C4-2B (cell line): Measurements from ENCODE around the gene TRAF3.
"Not testable (repeated sequence)": the region's sequence is repeated elsewhere in the genome, so short reads cannot be mapped to it uniquely, and the experiment has no call there.

Experiments used
- H3K27ac ChIP-seq: fragments of 450-650 bp; 2 replicates; pipeline ENCODE4 v1.5.1; 2017
- CTCF ChIP-seq: fragments of 450-650 bp; conservative IDR thresholded peaks from 2 replicates; pipeline ENCODE4 v1.5.1; 2017; ENCODE audit warnings: mild to moderate bottlenecking
- ZFX ChIP-seq: fragments of 450-650 bp; IDR thresholded peaks from 2 replicates; pipeline ENCODE4 v1.6.1; 2017

Gene TRAF3

DNA sequence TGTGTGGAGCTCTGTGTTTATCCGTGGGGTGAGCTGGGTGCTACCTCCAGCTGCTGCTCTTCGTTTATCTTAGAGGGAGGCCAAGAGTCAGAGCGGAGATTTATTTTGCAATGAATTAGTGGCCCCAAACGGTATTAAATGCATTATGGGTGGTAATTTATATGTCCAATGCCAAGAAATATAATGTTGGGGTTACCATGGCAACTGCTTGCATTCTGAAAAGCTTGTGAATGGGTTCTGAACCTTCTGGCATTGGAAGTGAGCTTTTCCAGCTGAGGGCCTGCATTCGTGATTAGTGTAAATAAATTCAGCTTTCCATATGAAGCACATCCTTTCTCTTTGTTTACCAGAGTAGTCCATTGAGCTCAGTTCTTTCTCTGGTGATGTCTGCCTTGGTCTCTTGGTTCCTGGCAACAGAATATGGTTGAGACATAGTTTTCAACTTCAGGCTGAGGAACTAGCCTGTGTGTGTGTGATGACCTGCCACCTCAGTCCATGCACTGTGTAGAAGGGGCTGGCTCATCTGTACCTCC, 51.8 kb downstream of the TRAF3 start:
- H3K27ac ChIP-seq: no peak overlapping the region
- no peak for TF ChIP-seq CTCF
- no peak for TF ChIP-seq ZFX

GRCh38 chr14:102830474-102831045, 53.3 kb downstream of the TRAF3 start:
- H3K27ac ChIP-seq: no peak overlapping the region
- TF ChIP-seq ZFX (no peak), CTCF (no peak)

DNA sequence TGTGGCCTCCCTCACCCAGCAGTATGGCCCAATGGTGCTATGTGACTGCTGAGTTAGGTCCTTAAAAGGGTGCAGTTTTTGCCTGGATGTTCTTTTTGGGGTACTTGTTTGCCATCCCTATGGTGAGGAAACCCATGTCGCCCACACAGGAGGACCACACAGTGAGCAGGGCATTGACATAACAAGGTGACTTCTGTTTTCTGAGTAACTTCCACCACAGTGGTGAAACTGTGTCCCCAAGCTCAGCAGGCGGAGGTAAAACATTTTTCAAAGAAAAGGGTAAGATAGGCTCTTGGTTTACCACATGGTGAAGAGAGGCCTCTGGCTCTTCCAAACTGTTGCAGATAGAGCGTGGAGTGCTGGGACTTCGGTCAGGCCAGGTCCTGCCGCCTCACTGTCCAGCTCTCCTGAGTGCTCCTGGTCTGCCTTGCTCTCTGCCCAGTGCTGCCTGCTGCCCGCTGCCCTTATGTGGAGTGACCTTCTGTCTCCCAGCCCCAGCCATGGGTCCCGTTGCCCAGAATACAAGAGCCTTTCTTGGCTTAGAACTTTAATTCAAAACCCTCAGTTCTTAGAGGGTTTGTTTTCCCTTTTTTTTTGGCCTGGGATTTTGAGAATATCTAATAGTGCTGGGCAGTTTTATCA, 54.0 kb downstream of the TRAF3 start:
- H3K27ac ChIP-seq: no peak overlapping the region
- TF ChIP-seq ZFX: no peak
- TF ChIP-seq CTCF: no peak

GRCh38 chr14:102833341-102833740, 56.1 kb downstream of the TRAF3 start:
- TF ChIP-seq CTCF: no peak
- no peak for TF ChIP-seq ZFX
- H3K27ac ChIP-seq: no peak overlapping the region

- TF ChIP-seq CTCF: no peak
- TF ChIP-seq ZFX: no peak
- no peak overlapping the region for H3K27ac ChIP-seq
Measured at GRCh38 chr14:102833991-102834390, 56.7 kb downstream of the TRAF3 start.

- TF ChIP-seq ZFX: no peak
- TF ChIP-seq CTCF: no peak
- no peak overlapping the region for H3K27ac ChIP-seq
Measured at GRCh38 chr14:102835959-102836358, 58.7 kb downstream of the TRAF3 start.

GRCh38 chr14:102837120-102837519, 59.9 kb downstream of the TRAF3 start:
- not testable (repeated sequence) for H3K27ac ChIP-seq

- H3K27ac ChIP-seq: no peak overlapping the region
- no peak for TF ChIP-seq ZFX
- TF ChIP-seq CTCF: no peak
Measured at GRCh38 chr14:102838501-102838900, 61.3 kb downstream of the TRAF3 start.
